Uterus (tissue), 4 donors: ENCODE measurements around the gene ANKRD2. TPM values are rescaled to one million over a fixed set of nuclear protein-coding genes. Genes with fewer than 3 reads are reported as not detected.

ENCODE experiments used
- DNase-seq, 2 donors: peaks; one replicate each; pipeline ENCODE4 v3.0.0-alpha.2; 2019 to 2020
- H3K27ac ChIP-seq, 2 donors: fragments of 200-600 bp; sonication (generic); 1 replicate in 1 of 2; 2 replicates in 1 of 2; pipeline ENCODE4 v1.5.1; 2016 to 2018
- H3K27me3 ChIP-seq, 2 donors: fragments of 200-600 bp; sonication (generic); one replicate each; pipeline ENCODE4 v1.5.1; 2018 to 2019; ENCODE audit warnings: control low read depth in 1 of 2
- H3K36me3 ChIP-seq, 2 donors: fragments of 200-600 bp; sonication (generic); one replicate each; pipeline ENCODE4 v1.5.1; 2019; ENCODE audit warnings: control low read depth in 1 of 2
- H3K4me1 ChIP-seq, 2 donors: fragments of 200-600 bp; sonication (generic); one replicate each; pipeline ENCODE4 v1.5.1; 2018 to 2019; ENCODE audit warnings: control low read depth in 1 of 2
- H3K4me3 ChIP-seq, 2 donors: fragments of 200-600 bp; sonication (generic); 1 replicate in 1 of 2; 2 replicates in 1 of 2; pipeline ENCODE4 v1.5.1; 2018 to 2019; ENCODE audit warnings: mild to moderate bottlenecking in 1 of 2
- H3K9me3 ChIP-seq, 2 donors: fragments of 200-600 bp; sonication (generic); one replicate each; pipeline ENCODE4 v1.5.1; 2019; ENCODE audit warnings: control low read depth in 1 of 2
- POLR2A ChIP-seq, 2 donors: fragments of 450-650 bp; IDR thresholded peaks; one replicate each; pipeline ENCODE4 v1.6.1; 2016; ENCODE audit warnings: antibody characterized with exemption in 2 of 2, mild to moderate bottlenecking in 1 of 2, moderate library complexity in 1 of 2
- intact Hi-C: fragments of 100-400 bp; cut with DNase I; formaldehyde crosslinking; loops from one replicate; pipeline ENCODE4 v1.15.1; 2023; ENCODE audit warnings: low total_unique reads
- total RNA-seq, 4 donors: library from RNA; depleted of rRNA in 3 of 4; stranded (reverse); fragments of >200 nt in 3 of 4; gene quantifications; one replicate each; pipeline versions ENCODE4 v1.1.0 to v1.2.4, GENCODE V29; 2014 to 2023
- TF ChIP-seq, protein P1 (sequence below), 4 experiments: fragments of 200-600 bp in 2 of 4; fragments of 450-650 bp in 2 of 4; sonication (generic) in 2 of 4; IDR thresholded peaks; one replicate each; pipeline ENCODE4 v1.5.1; 2016 to 2019; ENCODE audit warnings: antibody characterized with exemption in 4 of 4, mild to moderate bottlenecking in 2 of 4, moderate library complexity in 1 of 4
- donor health status: DM: yes; HTN: yes; CAD: no.

ANKRD2 gene
- total RNA-seq, 4 donors from 2014 or later: 0.43 to 0.48 TPM; not detected in 2

DNA sequence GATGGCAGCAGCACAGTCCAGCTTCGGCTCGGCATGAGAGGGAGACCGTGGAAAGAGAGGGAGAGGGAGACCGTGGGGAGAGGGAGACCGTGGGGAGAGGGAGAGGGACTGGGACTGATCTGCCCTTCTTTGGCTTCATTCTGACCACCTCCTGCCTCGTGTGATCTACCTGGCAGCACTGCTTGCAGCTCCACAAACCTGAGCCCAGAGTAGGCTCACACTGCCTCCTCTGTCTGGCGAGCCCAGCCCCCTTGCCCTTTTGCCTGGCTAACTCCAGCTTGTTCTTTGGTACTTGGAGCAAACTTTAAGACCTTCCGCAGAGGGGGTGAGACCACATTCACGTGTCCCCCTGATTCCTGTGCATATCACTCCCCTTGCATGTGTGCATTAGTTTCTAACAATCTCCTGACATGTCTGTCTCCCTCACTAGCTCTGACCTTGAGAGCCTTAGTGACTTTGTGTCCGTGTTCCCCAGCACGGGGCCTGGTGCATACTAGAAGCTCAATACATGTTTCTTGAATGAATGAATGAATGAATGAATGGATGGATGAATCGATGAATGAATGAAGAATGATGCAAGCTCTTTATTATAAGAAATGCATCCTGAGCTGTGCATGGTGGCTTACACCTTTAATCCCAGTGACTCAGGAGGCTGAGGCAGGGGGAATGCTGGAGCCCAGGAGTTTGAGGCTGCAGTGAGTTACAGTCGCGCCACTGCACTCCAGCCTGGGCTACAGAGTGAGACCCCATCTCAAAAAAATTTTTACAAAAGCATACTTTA is 42.7 kb upstream of the ANKRD2 start:
- H3K27ac ChIP-seq: no peak overlapping the region
- no peak for TF ChIP-seq POLR2A (IDR thresholded peaks at IDR 0.05)
- TF ChIP-seq, protein P1, sequence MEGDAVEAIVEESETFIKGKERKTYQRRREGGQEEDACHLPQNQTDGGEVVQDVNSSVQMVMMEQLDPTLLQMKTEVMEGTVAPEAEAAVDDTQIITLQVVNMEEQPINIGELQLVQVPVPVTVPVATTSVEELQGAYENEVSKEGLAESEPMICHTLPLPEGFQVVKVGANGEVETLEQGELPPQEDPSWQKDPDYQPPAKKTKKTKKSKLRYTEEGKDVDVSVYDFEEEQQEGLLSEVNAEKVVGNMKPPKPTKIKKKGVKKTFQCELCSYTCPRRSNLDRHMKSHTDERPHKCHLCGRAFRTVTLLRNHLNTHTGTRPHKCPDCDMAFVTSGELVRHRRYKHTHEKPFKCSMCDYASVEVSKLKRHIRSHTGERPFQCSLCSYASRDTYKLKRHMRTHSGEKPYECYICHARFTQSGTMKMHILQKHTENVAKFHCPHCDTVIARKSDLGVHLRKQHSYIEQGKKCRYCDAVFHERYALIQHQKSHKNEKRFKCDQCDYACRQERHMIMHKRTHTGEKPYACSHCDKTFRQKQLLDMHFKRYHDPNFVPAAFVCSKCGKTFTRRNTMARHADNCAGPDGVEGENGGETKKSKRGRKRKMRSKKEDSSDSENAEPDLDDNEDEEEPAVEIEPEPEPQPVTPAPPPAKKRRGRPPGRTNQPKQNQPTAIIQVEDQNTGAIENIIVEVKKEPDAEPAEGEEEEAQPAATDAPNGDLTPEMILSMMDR (IDR thresholded peaks at IDR 0.05): no peak
- no peak overlapping the region for H3K4me3 ChIP-seq
- no peaks in the 10 kb centered on the region for H3K4me1 ChIP-seq
- H3K27me3 ChIP-seq: no peaks in the 10 kb centered on the region
- intact Hi-C loops: no loop called here
- H3K9me3 ChIP-seq: no peaks in the 10 kb centered on the region
- H3K36me3 ChIP-seq: no peaks in the 10 kb centered on the region
- no peak for DNase-seq

DNA sequence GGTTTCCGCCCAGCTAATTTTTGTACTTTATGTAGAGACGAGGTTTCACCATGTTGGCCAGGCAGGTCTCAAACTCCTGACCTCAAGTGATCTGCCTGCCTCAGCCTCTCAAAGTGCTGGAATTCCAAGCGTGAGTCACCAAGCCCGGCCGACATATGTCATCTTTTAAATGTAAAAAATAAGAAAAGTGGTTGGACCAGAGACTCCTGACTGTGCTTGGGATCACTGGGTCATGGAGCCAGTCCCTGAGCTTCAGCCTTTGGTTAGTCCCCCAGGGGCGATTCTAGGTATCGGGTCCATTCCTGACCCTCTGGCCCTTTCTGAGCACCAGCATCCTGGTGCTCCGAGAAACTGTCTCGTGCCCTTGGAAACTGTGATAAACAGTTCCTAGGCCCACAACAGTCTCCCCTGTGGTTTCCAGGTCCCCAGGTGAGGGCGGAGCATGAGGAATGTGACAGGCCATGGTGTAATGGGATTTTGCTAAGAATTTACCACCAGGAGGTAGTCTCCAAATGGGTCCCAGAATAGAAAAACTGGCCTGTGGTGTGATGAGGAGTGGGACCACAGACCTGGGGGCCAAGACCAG is 41.1 kb upstream of the ANKRD2 start:
- Histone ChIP-seq H3K27me3 (no peaks in the 10 kb centered on the region), H3K4me3 (no peak overlapping the region), H3K27ac (no peak overlapping the region), H3K9me3 (no peaks in the 10 kb centered on the region), H3K4me1 (no peaks in the 10 kb centered on the region), H3K36me3 (no peaks in the 10 kb centered on the region)
- no peak for DNase-seq
- no peak for TF ChIP-seq POLR2A (IDR thresholded peaks at IDR 0.05)
- TF ChIP-seq, protein P1 (IDR thresholded peaks at IDR 0.05): no peak
- intact Hi-C loops: no loop called here

DNA sequence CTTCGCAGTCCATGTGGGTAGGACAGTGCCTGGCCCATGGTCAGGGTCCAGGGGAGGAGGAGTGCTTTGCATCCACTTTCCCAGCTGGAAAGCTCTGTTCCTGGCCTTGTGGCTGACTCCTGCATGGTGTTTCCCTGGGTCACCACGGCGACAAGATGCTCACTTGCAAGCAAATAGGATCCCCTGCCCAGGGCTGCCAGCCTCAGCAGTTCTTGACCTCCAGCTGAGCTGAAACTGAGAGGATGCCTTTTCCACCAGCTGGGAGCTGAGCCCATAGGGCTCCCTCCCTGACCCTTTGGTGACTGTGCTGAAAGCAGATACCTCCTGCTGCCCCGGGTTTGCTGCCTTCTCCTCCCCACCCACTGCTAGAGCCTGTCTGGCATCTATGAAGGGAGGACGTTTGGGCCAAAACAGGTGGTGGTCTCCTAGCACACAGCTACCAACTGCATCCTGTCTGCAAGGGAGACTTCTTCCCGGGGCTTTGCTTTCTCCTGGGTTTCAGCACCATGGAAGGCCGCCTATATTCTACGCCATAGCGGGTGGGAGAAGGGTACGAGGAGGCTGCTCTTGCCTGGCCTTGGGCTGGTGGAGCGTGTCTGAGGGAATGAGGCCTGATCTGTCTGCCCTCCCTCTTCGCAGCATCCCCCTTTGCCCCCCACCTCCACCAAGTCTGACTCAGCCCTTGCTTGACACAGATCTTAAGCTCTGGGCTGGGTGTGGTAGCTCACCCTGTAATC is 39.5 kb upstream of the ANKRD2 start:
- intact Hi-C loops: no loop called here
- no peak for TF ChIP-seq POLR2A (IDR thresholded peaks at IDR 0.05)
- TF ChIP-seq, protein P1 (IDR thresholded peaks at IDR 0.05): no peak

DNA sequence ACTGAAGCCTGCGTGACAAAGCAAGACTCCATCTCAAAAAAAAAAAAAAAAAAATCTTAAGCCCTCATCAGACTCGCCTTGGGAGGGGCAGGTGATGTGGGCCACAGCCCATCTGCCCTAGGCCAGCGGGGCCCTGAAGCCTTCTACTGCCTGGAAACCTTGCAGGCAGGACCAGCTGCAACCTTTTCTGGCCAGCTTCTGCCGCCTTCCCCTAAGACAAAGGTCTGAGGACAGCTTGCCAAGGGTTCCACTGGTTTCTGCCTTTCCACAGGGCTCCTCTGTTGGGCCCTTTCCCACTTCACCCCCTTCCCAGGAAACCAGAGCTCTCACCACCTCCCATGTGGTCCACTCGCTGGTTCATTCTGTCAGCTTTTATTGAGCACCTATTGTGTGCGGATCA is 38.7 kb upstream of the ANKRD2 start:
- Histone ChIP-seq H3K4me1 (no peaks in the 10 kb centered on the region), H3K27me3 (no peaks in the 10 kb centered on the region)
- no peak for DNase-seq

More for the DNA sequence above, 39.5 kb upstream of the ANKRD2 start:
- Histone ChIP-seq H3K4me3 (no peak overlapping the region), H3K4me1 (no peaks in the 10 kb centered on the region), H3K9me3 (no peaks in the 10 kb centered on the region), H3K36me3 (no peaks in the 10 kb centered on the region), H3K27me3 (no peaks in the 10 kb centered on the region), H3K27ac (no peak overlapping the region)
- no peak for DNase-seq

More for the DNA sequence above, 38.7 kb upstream of the ANKRD2 start:
- H3K9me3 ChIP-seq: no peaks in the 10 kb centered on the region
- no peak for TF ChIP-seq POLR2A (IDR thresholded peaks at IDR 0.05)
- TF ChIP-seq, protein P1 (IDR thresholded peaks at IDR 0.05): no peak
- no peak overlapping the region for H3K27ac ChIP-seq
- intact Hi-C loops: no loop called here
- H3K4me3 ChIP-seq: no peak overlapping the region
- H3K36me3 ChIP-seq: no peaks in the 10 kb centered on the region
